ENCODE data around the gene CWC27.

Gene CWC27

GRCh38 chr5:65041296-65042158 lies 272.8 kb downstream of the CWC27 start:
- Mint-ChIP-seq H3K4me3 (no peak overlapping the region), H3K4me1 (peaks cover 42% of the 10 kb centered on the region), H3K27me3 (ENCODE audit: low read depth, poor library complexity) (peaks cover 14% of the 10 kb centered on the region), H3K9me3 (no peaks in the 10 kb centered on the region), H3K27ac (no peak overlapping the region), H3K36me3 (ENCODE audit: low read depth) (no peaks in the 10 kb centered on the region)
- TF ChIP-seq, protein P1, sequence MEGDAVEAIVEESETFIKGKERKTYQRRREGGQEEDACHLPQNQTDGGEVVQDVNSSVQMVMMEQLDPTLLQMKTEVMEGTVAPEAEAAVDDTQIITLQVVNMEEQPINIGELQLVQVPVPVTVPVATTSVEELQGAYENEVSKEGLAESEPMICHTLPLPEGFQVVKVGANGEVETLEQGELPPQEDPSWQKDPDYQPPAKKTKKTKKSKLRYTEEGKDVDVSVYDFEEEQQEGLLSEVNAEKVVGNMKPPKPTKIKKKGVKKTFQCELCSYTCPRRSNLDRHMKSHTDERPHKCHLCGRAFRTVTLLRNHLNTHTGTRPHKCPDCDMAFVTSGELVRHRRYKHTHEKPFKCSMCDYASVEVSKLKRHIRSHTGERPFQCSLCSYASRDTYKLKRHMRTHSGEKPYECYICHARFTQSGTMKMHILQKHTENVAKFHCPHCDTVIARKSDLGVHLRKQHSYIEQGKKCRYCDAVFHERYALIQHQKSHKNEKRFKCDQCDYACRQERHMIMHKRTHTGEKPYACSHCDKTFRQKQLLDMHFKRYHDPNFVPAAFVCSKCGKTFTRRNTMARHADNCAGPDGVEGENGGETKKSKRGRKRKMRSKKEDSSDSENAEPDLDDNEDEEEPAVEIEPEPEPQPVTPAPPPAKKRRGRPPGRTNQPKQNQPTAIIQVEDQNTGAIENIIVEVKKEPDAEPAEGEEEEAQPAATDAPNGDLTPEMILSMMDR (IDR thresholded peaks at IDR 0.05) = no peak
- no peak for DNase-seq

DNA sequence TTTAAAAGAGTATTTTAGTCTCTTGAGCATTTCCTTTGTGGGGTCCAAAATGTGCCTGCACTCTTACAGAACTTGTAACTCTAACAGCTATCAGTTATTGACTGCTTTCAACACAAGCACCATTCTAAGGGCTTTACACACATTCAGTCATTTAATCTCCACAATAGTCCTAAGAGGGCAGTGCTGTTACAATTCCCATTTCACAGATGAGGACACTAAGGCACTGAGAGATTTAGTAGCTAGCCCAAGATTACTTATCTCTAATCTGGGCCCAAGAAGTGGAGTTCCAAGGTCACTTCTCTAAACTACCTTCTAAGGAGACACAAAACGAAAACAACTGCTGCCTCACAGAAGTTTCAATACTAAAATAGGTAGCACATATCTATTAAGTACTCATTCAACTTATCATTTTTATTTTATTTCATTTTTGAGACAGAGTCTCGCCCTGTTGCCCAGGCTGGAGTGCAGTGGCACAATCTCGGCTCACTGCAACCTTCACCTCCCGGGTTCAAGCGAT lies 275.2 kb downstream of the CWC27 start:
- no peak for DNase-seq
- H3K9me3 Mint-ChIP-seq = no peaks in the 10 kb centered on the region
- no peaks in the 10 kb centered on the region for H3K36me3 Mint-ChIP-seq (ENCODE audit: low read depth)
- H3K4me3 Mint-ChIP-seq = no peak overlapping the region
- no peak overlapping the region for H3K27ac Mint-ChIP-seq
- H3K27me3 Mint-ChIP-seq (ENCODE audit: low read depth, poor library complexity) = peaks cover 14% of the 10 kb centered on the region
- peaks cover 23% of the 10 kb centered on the region for H3K4me1 Mint-ChIP-seq
- TF ChIP-seq, protein P1 (IDR thresholded peaks at IDR 0.05) = no peak

DNA sequence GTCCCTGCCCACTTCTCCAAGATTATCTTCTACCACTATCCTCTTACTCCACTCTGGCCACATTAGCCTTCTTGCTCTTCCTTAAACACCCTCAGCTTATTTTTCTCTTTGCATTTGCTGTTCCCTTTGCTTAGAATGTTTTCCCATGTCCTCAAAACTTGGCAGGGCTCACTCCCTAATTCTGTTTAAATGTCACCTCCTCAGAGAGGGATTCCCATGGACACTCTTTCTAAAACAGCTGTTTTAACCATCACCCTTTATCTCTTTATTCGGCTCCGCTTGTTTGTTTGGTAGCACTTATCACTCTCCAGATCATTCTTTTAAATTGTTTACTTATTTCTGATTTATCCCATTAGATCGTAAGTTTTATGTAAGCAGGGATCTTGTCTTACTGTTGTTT lies 278.5 kb downstream of the CWC27 start:
- H3K4me1 Mint-ChIP-seq = peaks cover 12% of the 10 kb centered on the region
- DNase-seq = no peak
- H3K36me3 Mint-ChIP-seq (ENCODE audit: low read depth) = no peaks in the 10 kb centered on the region
- no peak overlapping the region for H3K4me3 Mint-ChIP-seq
- no peak overlapping the region for H3K27ac Mint-ChIP-seq
- peaks cover 14% of the 10 kb centered on the region for H3K27me3 Mint-ChIP-seq (ENCODE audit: low read depth, poor library complexity)
- TF ChIP-seq, protein P1 (IDR thresholded peaks at IDR 0.05) = no peak
- peaks cover 3% of the 10 kb centered on the region for H3K9me3 Mint-ChIP-seq

GRCh38 chr5:65047948-65048690 lies 279.4 kb downstream of the CWC27 start:
- H3K27ac Mint-ChIP-seq = no peak overlapping the region
- peaks cover 12% of the 10 kb centered on the region for H3K4me1 Mint-ChIP-seq
- H3K4me3 Mint-ChIP-seq = no peak overlapping the region
- no peak for DNase-seq
- H3K36me3 Mint-ChIP-seq (ENCODE audit: low read depth) = no peaks in the 10 kb centered on the region
- H3K9me3 Mint-ChIP-seq = peaks cover 3% of the 10 kb centered on the region
- peaks cover 11% of the 10 kb centered on the region for H3K27me3 Mint-ChIP-seq (ENCODE audit: low read depth, poor library complexity)
- TF ChIP-seq, protein P1 (IDR thresholded peaks at IDR 0.05) = no peak

- no peak overlapping the region for H3K4me3 Mint-ChIP-seq
- no peaks in the 10 kb centered on the region for H3K36me3 Mint-ChIP-seq (ENCODE audit: low read depth)
- DNase-seq = no peak
- peaks cover 12% of the 10 kb centered on the region for H3K9me3 Mint-ChIP-seq
- peaks cover 3% of the 10 kb centered on the region for H3K4me1 Mint-ChIP-seq
- no peak overlapping the region for H3K27ac Mint-ChIP-seq
- peaks cover 7% of the 10 kb centered on the region for H3K27me3 Mint-ChIP-seq (ENCODE audit: low read depth, poor library complexity)
- TF ChIP-seq, protein P1 (IDR thresholded peaks at IDR 0.05) = no peak
Measured at GRCh38 chr5:65050140-65050539, 281.4 kb downstream of the CWC27 start.
